ENCODE results near the gene GRAMD4.

DNA sequence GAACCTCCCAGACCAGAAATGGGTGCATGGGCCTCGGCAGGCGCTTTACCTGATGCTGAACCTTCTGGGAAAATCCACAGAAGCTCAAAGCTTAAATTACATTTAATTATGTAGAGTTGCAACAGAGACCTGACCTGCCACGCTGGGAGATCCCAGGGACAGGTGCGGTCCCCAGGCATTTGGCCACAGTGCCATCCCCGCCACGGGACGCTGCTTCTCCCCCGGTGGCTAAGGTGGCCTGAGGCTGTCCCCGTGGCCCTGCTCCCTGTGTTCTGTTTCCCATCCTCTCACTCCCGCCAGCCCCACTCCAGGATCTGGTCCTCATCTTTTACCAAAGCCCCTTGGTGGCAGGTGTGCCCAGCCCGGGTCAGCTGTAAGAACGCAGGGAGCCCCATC, 39.6 kb downstream of the GRAMD4 start:
- TF ChIP-seq POLR2A (IDR thresholded peaks at IDR 0.05) (no peak), CTCF (IDR thresholded peaks at IDR 0.05 in 4 of 5, conservative IDR thresholded peaks at IDR 0.05 in 1 of 5) (no peak)

Measured in gastrocnemius medialis (tissue), 4 donors.